Measurements from ENCODE around the gene SPOCK1.

Gene SPOCK1

DNA sequence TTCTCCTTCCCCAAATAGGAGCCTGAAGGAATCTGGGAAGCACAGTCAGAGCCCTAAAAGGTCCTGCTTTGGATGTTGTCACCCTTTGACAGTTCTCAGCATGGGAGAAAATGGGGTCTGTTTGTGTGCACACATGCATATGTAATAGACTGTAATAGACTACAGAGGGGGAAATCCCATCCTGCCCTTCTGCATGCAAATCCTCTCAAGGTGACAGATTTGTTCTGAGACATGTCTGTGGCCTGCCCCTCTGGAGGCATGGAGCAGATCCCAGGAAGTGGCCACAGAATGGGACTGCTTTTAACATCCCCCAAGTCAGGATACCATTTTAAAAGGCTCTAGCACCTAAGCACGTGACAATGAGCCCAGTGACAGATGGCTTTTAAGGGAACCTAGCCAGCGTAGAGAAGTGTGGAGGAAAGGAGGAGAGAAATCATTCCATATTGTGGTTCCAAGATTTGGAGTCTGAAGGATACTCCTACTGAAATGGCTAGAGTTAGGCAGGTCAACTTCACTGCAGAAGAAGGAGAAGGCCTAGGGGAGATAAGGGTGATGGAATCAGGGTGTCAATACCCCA, 483.5 kb downstream of the SPOCK1 start:
- TF ChIP-seq CTCF (IDR thresholded peaks at IDR 0.05; ENCODE audit: control extremely low read depth, extremely low read depth, low read depth, missing control alignments), result no peak
- ChIA-PET CTCF (no interaction called here), POLR2A (no interaction called here)
- no peak for DNase-seq (ENCODE audit: extremely low spot score)

GRCh38 chr5:137014731-137015130, 484.4 kb downstream of the SPOCK1 start:
- DNase-seq (ENCODE audit: extremely low spot score), result no peak

DNA sequence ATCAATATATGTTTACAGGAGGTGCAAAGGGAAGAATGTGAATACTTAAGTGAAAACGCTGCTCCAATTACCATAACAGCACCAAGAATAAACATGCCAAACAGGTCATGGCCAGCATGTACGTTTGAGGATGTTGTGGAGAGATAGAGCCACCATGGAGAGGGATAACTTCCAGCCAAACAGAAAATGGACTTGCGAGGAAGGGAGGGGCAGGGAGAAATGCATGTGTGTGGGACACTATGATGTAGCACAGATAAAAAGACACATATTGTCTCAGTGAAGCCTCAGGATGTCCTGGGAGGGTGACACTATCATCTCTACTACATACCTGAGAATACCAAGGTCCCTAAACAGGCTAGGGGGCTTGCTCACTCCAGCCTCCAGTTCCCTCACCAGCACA, 488.9 kb downstream of the SPOCK1 start:
- DNase-seq (ENCODE audit: extremely low spot score), result no peak
- no peak for TF ChIP-seq CTCF (IDR thresholded peaks at IDR 0.05; ENCODE audit: control extremely low read depth, extremely low read depth, low read depth, missing control alignments)
- POLR2A ChIA-PET, result no interaction called here
- CTCF ChIA-PET, result interaction anchor here (0.9 kb wide), 1 partner anchor 12 kb away, joined by 3 read pairs; no protein-coding TSS in a partner anchor

More at GRCh38 chr5:137014731-137015130, 484.4 kb downstream of the SPOCK1 start:
- ChIA-PET POLR2A (no interaction called here), CTCF (interaction anchor here (1.9 kb wide), 1 partner anchor 13 kb away, joined by 4 read pairs; no protein-coding TSS in a partner anchor)
- no peak for TF ChIP-seq CTCF (IDR thresholded peaks at IDR 0.05; ENCODE audit: control extremely low read depth, extremely low read depth, low read depth, missing control alignments)

DNA sequence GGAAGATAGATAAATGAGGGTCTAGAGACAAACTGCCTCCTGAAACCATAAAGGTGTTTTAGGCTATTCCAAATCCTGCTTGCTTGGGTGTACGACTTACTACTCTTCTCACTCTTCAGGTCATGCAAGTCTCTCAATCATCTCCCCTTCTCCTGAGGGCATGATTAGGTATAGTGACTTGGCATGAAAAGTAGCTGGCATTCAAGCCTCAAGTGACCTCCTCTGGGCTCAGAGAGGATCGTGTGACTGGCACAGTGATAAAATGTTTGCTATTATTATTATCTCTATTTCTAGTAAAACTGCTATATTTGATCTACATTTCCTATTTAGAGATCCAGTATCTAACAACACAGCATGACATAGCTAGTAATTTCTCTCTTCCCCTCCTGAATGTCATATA, 494.8 kb downstream of the SPOCK1 start:
- POLR2A ChIA-PET, result no interaction called here
- TF ChIP-seq CTCF (IDR thresholded peaks at IDR 0.05; ENCODE audit: control extremely low read depth, extremely low read depth, low read depth, missing control alignments), result no peak
- no peak for DNase-seq (ENCODE audit: extremely low spot score)
- CTCF ChIA-PET, result interaction anchor here (1.2 to 1.6 kb wide), 2 partner anchors 13 to 14 kb away, joined by 3 read pairs; no protein-coding TSS in a partner anchor

DNA sequence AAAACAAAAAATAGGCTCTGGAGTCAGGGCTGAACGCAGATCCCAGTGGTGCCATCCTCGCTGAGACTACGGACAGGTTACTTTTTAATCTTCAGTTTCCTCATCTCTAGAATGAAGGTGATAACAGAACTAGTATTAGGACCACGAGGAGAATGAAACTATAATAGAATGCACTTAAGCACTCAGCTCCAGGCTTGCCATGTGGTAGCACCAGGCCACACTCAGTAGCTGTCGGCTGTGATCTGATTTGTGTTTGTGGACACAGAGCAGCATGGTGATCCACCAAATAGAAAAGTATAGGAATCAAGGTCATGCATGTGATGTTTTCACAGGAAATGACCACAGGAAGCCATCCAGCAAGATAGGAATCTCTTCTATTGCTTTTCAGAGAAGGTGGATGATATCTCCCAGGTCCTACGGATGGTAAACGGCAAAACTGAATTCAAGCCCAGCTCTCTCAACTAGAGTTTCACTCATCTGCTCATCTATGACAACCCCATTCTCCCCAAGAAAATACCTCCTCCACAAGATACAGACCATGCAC, 498.0 kb downstream of the SPOCK1 start:
- no peak for TF ChIP-seq CTCF (IDR thresholded peaks at IDR 0.05; ENCODE audit: control extremely low read depth, extremely low read depth, low read depth, missing control alignments)
- no peak for DNase-seq (ENCODE audit: extremely low spot score)
- ChIA-PET POLR2A (no interaction called here), CTCF (interaction anchor here (1.0 to 1.4 kb wide), 2 partner anchors 9 to 13 kb away, joined by 3 to 4 read pairs; no protein-coding TSS in a partner anchor)

DNA sequence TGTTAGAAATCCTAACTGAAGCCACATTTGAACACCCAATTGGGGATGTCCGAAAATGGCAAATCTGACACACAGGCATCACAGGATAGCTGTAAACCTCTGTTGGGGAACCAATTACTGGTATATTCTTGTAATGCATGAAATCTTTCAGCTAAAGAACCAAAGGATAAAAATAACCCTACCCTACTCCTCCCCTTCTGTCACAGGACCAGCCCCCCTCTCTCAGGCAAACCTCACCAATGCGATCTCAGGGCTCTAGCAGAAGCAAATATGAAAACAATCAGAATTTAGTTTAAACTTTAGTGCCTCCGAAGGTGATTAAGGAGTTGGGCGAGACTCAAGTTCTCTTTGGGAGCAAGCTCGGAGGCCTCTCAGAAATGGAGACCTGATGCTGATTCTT, 499.3 kb downstream of the SPOCK1 start:
- no peak for TF ChIP-seq CTCF (IDR thresholded peaks at IDR 0.05; ENCODE audit: control extremely low read depth, extremely low read depth, low read depth, missing control alignments)
- no peak for DNase-seq (ENCODE audit: extremely low spot score)
- ChIA-PET POLR2A (no interaction called here), CTCF (interaction anchor here (0.7 to 1.4 kb wide), 5 partner anchors 8 to 36 kb away, joined by 3 read pairs; no protein-coding TSS in a partner anchor)

Measured in GM10248 (cell line).